ENCODE data around the gene TMEM179.

DNA sequence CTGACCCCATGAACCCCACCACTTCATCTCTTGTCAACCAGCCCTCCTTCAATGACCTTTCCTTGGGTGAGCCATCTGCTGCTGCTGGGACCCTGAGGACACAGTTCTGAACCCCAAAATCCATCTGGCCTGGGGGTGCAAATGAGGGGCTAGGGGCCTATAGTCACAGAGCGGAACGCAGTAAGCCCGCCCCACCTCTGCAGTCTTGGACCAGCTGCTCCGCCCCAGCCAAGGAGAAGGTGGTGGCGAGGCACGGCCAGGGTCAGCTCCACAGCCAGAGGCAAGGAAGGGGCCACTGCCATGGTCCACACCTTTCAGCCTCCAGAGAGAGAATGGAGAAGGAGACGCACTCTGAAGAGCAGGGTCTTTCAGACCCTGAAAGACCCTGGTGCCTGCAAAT lies 5.1 kb downstream of the TMEM179 start:
- no peak for TF ChIP-seq EZH2 (IDR thresholded peaks at IDR 0.05; ENCODE audit: insufficient read depth, poor library complexity, severe bottlenecking)
- TF ChIP-seq EZH2phosphoT487 (IDR thresholded peaks at IDR 0.05; ENCODE audit: insufficient read depth, low read depth), result no peak

All from GM23248 (cell line).